ENCODE results near the gene SSX1. TPM values are rescaled to one million over a fixed set of nuclear protein-coding genes. Genes with fewer than 3 reads are reported as not detected.
"Not testable (repeated sequence)": the region's sequence is repeated elsewhere in the genome, so short reads cannot be mapped to it uniquely, and the experiment has no call there.

Gene SSX1, protein sequence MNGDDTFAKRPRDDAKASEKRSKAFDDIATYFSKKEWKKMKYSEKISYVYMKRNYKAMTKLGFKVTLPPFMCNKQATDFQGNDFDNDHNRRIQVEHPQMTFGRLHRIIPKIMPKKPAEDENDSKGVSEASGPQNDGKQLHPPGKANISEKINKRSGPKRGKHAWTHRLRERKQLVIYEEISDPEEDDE
- total RNA-seq, result not detected

DNA sequence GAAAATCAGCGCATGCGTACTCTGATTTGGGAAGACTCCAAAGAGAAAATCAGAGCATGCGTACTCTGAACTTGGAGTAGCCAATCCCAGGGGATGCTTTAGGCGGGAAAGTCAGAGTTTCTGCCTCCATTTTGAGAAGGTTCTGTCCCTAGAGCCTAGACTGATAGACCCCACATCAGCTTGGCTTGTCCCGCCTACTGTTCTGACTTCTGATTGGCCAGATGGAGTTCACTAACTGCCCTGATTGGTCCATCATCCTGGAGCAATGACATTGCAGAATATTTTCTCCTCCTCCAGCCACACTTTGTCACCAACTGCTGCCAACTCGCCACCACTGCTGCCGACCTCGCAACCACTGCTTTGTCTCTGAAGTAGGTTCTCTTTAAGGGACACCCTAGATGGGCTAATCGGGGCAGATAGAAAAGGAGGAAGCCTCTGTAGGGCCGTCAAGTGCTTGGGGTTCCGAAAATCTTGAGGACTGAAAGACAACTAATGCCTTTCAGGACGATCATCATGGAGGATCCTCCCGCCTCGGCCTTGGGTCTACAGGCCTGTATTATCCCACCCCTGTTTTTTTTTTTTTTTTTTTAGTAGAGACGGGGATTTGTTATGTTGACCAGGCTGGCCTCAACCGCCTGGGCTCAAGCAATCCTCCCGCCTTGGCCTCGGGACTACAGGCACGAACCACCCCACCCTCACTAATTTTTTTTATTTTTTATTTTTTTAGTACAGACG, at the start of gene SSX1:
SSX1 (plus strand) TSS at position 331 of the 735 bp plus-strand sequence. CDS start 1,850 bp downstream, outside the sequence.
- DNase-seq (ENCODE audit: low spot score in 2 of 2); intact Hi-C loops (cut with DNase I); H3K36me3 ChIP-seq; H3K9me3 ChIP-seq; H3K4me1 ChIP-seq; H3K4me3 ChIP-seq; H3K27me3 ChIP-seq; H3K27ac ChIP-seq: not testable (repeated sequence)

DNA sequence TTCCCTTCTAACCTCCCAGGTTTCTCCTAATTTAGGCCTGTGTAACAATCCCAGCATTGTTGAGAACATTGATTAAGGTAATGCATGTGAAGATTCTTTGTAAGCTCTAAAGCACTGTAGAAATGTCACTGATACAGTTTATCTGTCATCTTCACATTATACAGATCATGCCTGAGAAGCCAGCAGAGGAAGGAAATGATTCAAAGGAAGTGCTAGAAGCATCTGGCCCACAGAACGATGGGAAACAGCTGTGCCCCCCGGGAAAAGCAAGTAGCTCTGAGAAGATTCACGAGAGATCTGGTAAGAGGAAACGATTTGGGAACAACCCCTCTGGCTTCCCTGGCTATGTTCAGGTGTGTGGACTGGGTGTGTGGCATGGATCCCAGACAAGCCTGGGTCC, 40.9 kb upstream of the SSX1 start:
- H3K9me3 ChIP-seq; DNase-seq (ENCODE audit: low spot score in 2 of 2); H3K27ac ChIP-seq; intact Hi-C loops (cut with DNase I); H3K4me1 ChIP-seq; H3K27me3 ChIP-seq; H3K36me3 ChIP-seq; H3K4me3 ChIP-seq: not testable (repeated sequence)

DNA sequence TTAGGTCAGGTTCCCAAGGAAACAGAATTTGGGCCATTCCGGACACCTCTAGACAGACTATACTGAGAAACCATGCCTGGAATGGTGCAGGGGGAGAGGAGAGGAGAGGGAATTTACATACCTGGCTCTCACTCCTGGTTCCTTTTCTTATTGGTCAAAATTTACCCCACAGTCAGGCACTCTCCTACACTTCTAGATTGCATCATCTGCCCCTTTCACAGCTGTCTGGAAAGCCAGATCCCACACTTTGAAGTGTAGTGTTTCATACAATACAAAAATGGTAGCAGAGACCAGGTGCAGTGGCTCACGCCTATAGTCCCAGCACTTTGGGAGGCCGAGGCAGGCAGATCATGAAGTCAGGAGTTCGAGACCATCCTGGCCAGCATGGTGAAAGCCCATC, 31.0 kb upstream of the SSX1 start:
- H3K4me1 ChIP-seq; H3K36me3 ChIP-seq; DNase-seq (ENCODE audit: low spot score in 2 of 2); H3K9me3 ChIP-seq; H3K27me3 ChIP-seq; H3K4me3 ChIP-seq; H3K27ac ChIP-seq; intact Hi-C loops (cut with DNase I): not testable (repeated sequence)

DNA sequence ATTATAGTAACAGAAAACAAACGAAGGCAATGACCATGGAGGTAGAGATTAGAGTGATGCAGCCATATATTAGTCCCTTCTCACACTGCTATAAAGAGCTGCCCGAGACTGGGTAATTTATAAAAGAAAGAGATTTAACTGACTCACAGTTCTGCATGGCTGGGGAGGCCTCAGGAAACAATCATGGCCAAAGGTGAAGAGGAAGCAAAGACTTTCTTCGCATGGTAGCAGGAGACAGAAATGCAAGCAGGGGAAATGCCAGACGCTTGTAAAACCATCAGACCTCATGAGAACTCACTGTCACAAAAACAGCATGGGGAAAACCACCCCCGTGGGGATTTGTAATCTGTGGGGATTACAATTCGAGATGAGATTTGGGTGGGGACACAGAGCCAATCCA, 2.2 kb upstream of the SSX1 start:
- H3K27me3 ChIP-seq; H3K27ac ChIP-seq; H3K4me1 ChIP-seq; H3K36me3 ChIP-seq; intact Hi-C loops (cut with DNase I); DNase-seq (ENCODE audit: low spot score in 2 of 2); H3K4me3 ChIP-seq; H3K9me3 ChIP-seq: not testable (repeated sequence)

DNA sequence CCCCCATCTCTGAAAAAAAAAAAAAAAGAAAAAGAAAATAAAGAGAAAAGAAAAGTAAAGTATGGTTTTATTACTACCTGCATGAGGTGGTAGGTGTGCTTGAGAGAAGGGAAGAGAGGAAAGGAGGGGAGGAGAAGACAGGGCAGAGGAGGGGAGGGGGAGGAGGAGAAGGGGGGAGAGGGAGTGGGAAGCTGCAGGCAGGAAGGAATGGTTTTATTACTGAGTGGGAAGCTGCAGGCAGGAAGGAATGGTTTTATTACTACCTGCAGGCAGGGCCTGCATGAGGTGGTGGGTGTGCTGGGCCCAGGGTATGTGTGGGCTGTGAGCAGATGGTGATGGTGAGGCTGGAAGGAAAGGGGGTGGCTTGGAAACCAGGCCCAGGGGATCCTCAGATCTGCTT, 19.2 kb downstream of the SSX1 start:
- H3K4me1 ChIP-seq; H3K4me3 ChIP-seq; H3K27me3 ChIP-seq; intact Hi-C loops (cut with DNase I); H3K9me3 ChIP-seq; H3K27ac ChIP-seq; DNase-seq (ENCODE audit: low spot score in 2 of 2); H3K36me3 ChIP-seq: not testable (repeated sequence)

DNA sequence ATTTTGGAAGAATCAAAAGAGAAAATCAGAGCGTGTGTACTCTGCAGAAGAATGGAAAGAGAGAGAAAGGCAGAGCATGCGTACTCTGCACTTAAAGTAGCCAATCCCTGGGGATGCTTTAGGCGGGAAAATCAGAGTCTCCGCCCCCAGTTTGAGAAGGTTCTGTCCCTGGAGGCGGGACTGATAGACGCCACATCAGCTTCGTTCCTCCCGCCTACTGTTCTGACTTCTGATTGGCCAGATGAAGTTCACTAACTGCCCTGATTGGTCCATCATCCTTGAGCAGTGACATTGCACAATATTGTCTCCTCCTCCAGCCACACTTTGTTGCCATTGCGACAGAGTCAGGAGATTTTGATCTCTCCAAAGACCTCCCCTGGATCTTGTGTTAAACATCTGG, 23.8 kb downstream of the SSX1 start:
- Histone ChIP-seq H3K36me3 (no peaks in the 10 kb centered on the region), H3K4me3 (no peak overlapping the region), H3K4me1 (no peaks in the 10 kb centered on the region), H3K9me3 (peaks cover 0 to 4% of the 10 kb centered on the region in 2 donors), H3K27me3 (no peaks in the 10 kb centered on the region), H3K27ac (no peak overlapping the region)
- TF ChIP-seq, protein P1, sequence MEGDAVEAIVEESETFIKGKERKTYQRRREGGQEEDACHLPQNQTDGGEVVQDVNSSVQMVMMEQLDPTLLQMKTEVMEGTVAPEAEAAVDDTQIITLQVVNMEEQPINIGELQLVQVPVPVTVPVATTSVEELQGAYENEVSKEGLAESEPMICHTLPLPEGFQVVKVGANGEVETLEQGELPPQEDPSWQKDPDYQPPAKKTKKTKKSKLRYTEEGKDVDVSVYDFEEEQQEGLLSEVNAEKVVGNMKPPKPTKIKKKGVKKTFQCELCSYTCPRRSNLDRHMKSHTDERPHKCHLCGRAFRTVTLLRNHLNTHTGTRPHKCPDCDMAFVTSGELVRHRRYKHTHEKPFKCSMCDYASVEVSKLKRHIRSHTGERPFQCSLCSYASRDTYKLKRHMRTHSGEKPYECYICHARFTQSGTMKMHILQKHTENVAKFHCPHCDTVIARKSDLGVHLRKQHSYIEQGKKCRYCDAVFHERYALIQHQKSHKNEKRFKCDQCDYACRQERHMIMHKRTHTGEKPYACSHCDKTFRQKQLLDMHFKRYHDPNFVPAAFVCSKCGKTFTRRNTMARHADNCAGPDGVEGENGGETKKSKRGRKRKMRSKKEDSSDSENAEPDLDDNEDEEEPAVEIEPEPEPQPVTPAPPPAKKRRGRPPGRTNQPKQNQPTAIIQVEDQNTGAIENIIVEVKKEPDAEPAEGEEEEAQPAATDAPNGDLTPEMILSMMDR (IDR thresholded peaks at IDR 0.05), result no peak
- DNase-seq (ENCODE audit: low spot score in 2 of 2), result no peak
- intact Hi-C loops (cut with DNase I), result no loop called here

DNA sequence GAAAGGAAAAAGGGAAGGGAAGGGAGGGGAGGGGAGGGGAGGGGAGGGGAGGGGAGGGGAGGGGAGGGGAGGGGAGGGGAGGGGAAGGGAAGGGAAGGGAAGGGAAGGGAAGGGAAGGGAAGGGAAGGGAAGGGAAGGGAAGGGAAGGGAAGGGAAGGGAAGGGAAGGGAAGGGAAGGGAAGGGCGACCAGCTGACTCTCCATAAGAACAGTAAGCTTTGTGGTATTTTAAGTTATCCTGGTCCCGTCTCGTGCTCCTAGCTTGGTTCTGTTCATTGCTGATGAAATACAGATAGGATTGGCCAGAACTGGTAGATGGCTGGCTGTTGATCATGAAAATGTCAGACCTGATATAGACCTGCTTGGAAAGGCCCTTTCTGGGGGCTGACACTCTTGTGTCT, 25.5 kb downstream of the SSX1 start:
- H3K4me3 ChIP-seq; H3K4me1 ChIP-seq; H3K27ac ChIP-seq; H3K9me3 ChIP-seq; H3K27me3 ChIP-seq; DNase-seq (ENCODE audit: low spot score in 2 of 2); intact Hi-C loops (cut with DNase I); H3K36me3 ChIP-seq: not testable (repeated sequence)

DNA sequence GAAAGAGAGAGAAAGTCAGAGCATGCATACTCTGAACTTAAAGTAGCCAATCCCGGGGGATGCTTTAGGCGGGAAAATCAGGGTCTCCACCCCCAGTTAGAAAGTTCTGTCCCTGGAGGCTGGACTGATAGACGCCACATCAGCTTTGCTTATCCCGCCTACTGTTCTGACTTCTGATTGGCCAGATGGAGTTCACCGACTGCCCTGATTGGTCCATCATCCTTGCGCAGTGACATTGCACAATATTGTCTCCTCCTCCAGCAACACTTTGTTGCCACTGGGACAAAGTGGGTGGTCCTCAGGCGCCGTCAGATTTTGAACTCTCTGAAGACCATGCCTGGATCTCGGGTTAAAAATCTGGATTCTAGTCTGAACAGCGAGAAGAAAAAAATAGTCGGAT, 51.0 kb downstream of the SSX1 start:
- no peak overlapping the region for H3K27ac ChIP-seq
- intact Hi-C loops (cut with DNase I), result no loop called here
- no peak overlapping the region for H3K4me3 ChIP-seq
- no peaks in the 10 kb centered on the region for H3K9me3 ChIP-seq
- no peaks in the 10 kb centered on the region for H3K27me3 ChIP-seq
- no peaks in the 10 kb centered on the region for H3K4me1 ChIP-seq
- H3K36me3 ChIP-seq, result no peaks in the 10 kb centered on the region
- TF ChIP-seq, protein P1 (IDR thresholded peaks at IDR 0.05), result no peak
- DNase-seq (ENCODE audit: low spot score in 2 of 2), result no peak

DNA sequence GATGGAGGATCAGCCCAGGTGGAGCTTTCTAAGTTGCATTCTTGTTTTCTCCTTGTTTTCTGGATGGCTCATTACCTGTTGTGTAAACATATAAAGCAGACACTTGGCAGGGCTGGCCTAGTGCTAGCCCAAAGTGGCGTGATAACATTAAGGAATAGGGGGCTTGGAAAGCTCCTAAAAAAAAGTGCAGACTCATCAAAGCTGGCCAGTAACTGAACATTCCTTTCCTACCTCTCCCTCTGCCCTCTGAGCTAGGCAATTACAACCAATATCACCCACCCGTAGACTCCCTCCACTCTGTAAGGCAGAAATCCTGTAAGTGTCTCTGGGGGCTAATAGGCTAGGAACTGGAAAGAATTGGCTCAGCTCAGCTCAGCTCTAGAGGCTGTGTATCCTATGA, 58.8 kb downstream of the SSX1 start:
- H3K9me3 ChIP-seq; H3K4me1 ChIP-seq; intact Hi-C loops (cut with DNase I): not testable (repeated sequence)

More for the DNA sequence above, 58.8 kb downstream of the SSX1 start:
- not testable (repeated sequence) for H3K4me3 ChIP-seq; H3K27me3 ChIP-seq; DNase-seq (ENCODE audit: low spot score in 2 of 2); H3K36me3 ChIP-seq; H3K27ac ChIP-seq

Other genes starting within 250 kb of the SSX1 start
- gene SPACA5, start 248.4 kb upstream of the SSX1 start, total RNA-seq, result not detected
- 3.3 TPM for gene ZNF630, start 183.8 kb upstream of the SSX1 start, total RNA-seq
- not detected for gene SPACA5B, start 124.8 kb upstream of the SSX1 start, total RNA-seq
- not detected for gene SSX5, start 58.6 kb upstream of the SSX1 start, total RNA-seq
- gene SSX3, start 101.3 kb downstream of the SSX1 start, total RNA-seq, result not detected
- gene SSX4, start 128.1 kb downstream of the SSX1 start, total RNA-seq, result not detected
- gene SSX4B, start 156.6 kb downstream of the SSX1 start, total RNA-seq, result not detected
- 39.6 TPM for gene SLC38A5, start 214.9 kb downstream of the SSX1 start, total RNA-seq
- gene FTSJ1, start 220.8 kb downstream of the SSX1 start, total RNA-seq, result 159 TPM

All from ascending aorta (tissue), 2 donors.